IMR-90 (cell line): Measurements from ENCODE around the gene CYB5RL. TPM values are rescaled to one million over a fixed set of nuclear protein-coding genes. Genes with fewer than 3 reads are reported as not detected.
"Not testable (repeated sequence)": the region's sequence is repeated elsewhere in the genome, so short reads cannot be mapped to it uniquely, and the experiment has no call there.

Experiments used
- ATAC-seq: fragments of 200-7000 bp; cut with Tn5 transposase; 2 replicates; pipeline ENCODE4 v1.9.1; 2020; ENCODE audit warnings: low read depth, mild to moderate bottlenecking, moderate library complexity
- BruUV-seq: library from RNA; stranded (reverse); fragments of 400-500 nt; replicated peaks from 2 replicates; lab custom pipeline; 2021; lab: Mats Ljungman, UMichigan
- CTCF ChIA-PET: fragments of 300-600 bp; formaldehyde crosslinking; extraction: SDS; loops from one replicate; lab custom pipeline; 2021; ENCODE audit warnings: antibody characterized with exemption; lab: Yijun Ruan, JAX
- POLR2A ChIA-PET: fragments of 300-600 bp; sonication (Branson Sonifier 250); formaldehyde crosslinking; loops from one replicate; lab custom pipeline; 2022; ENCODE audit warnings: antibody characterized with exemption; ENCODE audit not compliant: unreplicated experiment; lab: Charles Lee
- DNase-seq: peaks from one replicate; pipeline ENCODE4 v3.0.0; 2013
- H2AFZ ChIP-seq: replicated peaks from 2 replicates; pipeline ENCODE3; 2013; ENCODE audit warnings: low read length, mild to moderate bottlenecking; ENCODE audit not compliant: poor library complexity
- H2AK5ac ChIP-seq: 2 replicates; pipeline ENCODE4 v1.6.1; 2013; ENCODE audit warnings: low read depth, low read length, inconsistent platforms
- H2AK9ac ChIP-seq: replicated peaks from 2 replicates; pipeline ENCODE3; 2013; ENCODE audit warnings: mild to moderate bottlenecking, low read depth, low read length, moderate library complexity; ENCODE audit not compliant: poor library complexity
- H2BK120ac ChIP-seq: 2 replicates; pipeline ENCODE4 v1.6.1; 2013; ENCODE audit warnings: low read depth, low read length, inconsistent platforms
- H2BK15ac ChIP-seq: 3 replicates; pipeline ENCODE4 v1.6.1; 2013; ENCODE audit warnings: low read depth, low read length, inconsistent platforms
- H2BK20ac ChIP-seq: 2 replicates; pipeline ENCODE4 v1.6.1; 2013; ENCODE audit warnings: low read depth, mild to moderate bottlenecking, inconsistent platforms, low read length, moderate library complexity
- H2BK5ac ChIP-seq: 2 replicates; pipeline ENCODE4 v1.6.1; 2013; ENCODE audit warnings: mild to moderate bottlenecking, low read depth, low read length, inconsistent platforms; ENCODE audit not compliant: poor library complexity, severe bottlenecking
- H3K14ac ChIP-seq: replicated peaks from 2 replicates; pipeline ENCODE4 v1.6.1; 2013; ENCODE audit warnings: low read depth, low read length, inconsistent platforms
- H3K18ac ChIP-seq: 2 replicates; pipeline ENCODE4 v1.6.1; 2013; ENCODE audit warnings: low read depth, low read length, control low read depth
- H3K23ac ChIP-seq: 2 replicates; pipeline ENCODE4 v1.6.1; 2013; ENCODE audit warnings: low read depth, low read length, inconsistent platforms
- H3K27ac ChIP-seq: 2 replicates; pipeline ENCODE4 v1.5.1; 2013; ENCODE audit warnings: mild to moderate bottlenecking, control low read depth, low read length; ENCODE audit not compliant: insufficient read depth
- H3K27me3 ChIP-seq: 2 replicates; pipeline ENCODE4 v1.6.1; 2013; ENCODE audit warnings: low read length; ENCODE audit not compliant: control insufficient read depth, insufficient read depth
- H3K36me3 ChIP-seq: 2 replicates; pipeline ENCODE4 v1.6.1; 2013; ENCODE audit warnings: low read length, mixed read lengths; ENCODE audit not compliant: control insufficient read depth, insufficient read depth
- H3K4ac ChIP-seq: 2 replicates; pipeline ENCODE4 v1.6.1; 2013; ENCODE audit warnings: low read depth, low read length, inconsistent platforms
- H3K4me1 ChIP-seq: 2 replicates; pipeline ENCODE4 v1.6.1; 2013; ENCODE audit warnings: low read length, mixed read lengths; ENCODE audit not compliant: control insufficient read depth, insufficient read depth
- H3K4me2 ChIP-seq: 2 replicates; pipeline ENCODE4 v1.6.1; 2013; ENCODE audit warnings: low read depth, mild to moderate bottlenecking, control low read depth, low read length, moderate library complexity
- H3K4me3 ChIP-seq: 2 replicates; pipeline ENCODE4 v1.5.1; 2013; ENCODE audit warnings: low read depth, mild to moderate bottlenecking, control low read depth, low read length, moderate library complexity; ENCODE audit not compliant: insufficient read depth
- H3K56ac ChIP-seq: 2 replicates; pipeline ENCODE4 v1.6.1; 2013; ENCODE audit warnings: low read length, inconsistent platforms; ENCODE audit not compliant: insufficient read depth; ENCODE audit errors: extremely low read depth
- H3K79me1 ChIP-seq, 2 experiments: 2 replicates each; pipeline ENCODE4 v1.6.1; 2013; ENCODE audit warnings: low read length in 2 of 2, inconsistent platforms in 1 of 2, low read depth in 1 of 2
- H3K9ac ChIP-seq: 2 replicates; pipeline ENCODE4 v1.6.1; 2013; ENCODE audit warnings: low read depth, low read length, control low read depth
- H3K9me1 ChIP-seq: 2 replicates; pipeline ENCODE4 v1.6.1; 2013; ENCODE audit warnings: low read length, inconsistent platforms; ENCODE audit not compliant: insufficient read depth
- H3K9me3 ChIP-seq: 2 replicates; pipeline ENCODE4 v1.6.1; 2013; ENCODE audit warnings: low read length; ENCODE audit not compliant: control insufficient read depth, insufficient read depth
- H4K20me1 ChIP-seq: 2 replicates; pipeline ENCODE4 v1.6.1; 2013; ENCODE audit warnings: low read length, inconsistent platforms; ENCODE audit not compliant: insufficient read depth
- H4K5ac ChIP-seq: 2 replicates; pipeline ENCODE4 v1.6.1; 2013; ENCODE audit warnings: mild to moderate bottlenecking, low read depth, low read length, control low read depth
- H4K8ac ChIP-seq, 2 experiments: 2 replicates each; pipeline ENCODE4 v1.6.1; 2013; ENCODE audit warnings: low read depth in 2 of 2, low read length in 2 of 2, control low read depth in 1 of 2, inconsistent platforms in 1 of 2
- H4K91ac ChIP-seq: 2 replicates; pipeline ENCODE4 v1.6.1; 2013; ENCODE audit warnings: low read depth, low read length, inconsistent platforms; ENCODE audit not compliant: insufficient read depth
- WGBS, 2 experiments: methylation state at CpG; one replicate each; pipeline versions ENCODE4 v1.1.5 to v1.1.7; 2013; ENCODE audit warnings: missing lambda C conversion rate in 2 of 2; ENCODE audit not compliant: insufficient read length in 1 of 2; ENCODE audit errors: extremely low coverage in 2 of 2; 5-methylcytosine and 5-hydroxymethylcytosine counted together
- dilution Hi-C: fragments of 300-500 bp; cut with HindIII; formaldehyde crosslinking; loops from one replicate; pipeline ENCODE4 v1.14.3; 2018; ENCODE audit warnings: low sequenced_read_pairs; ENCODE audit not compliant: unreplicated experiment
- in situ Hi-C: fragments of 300-500 bp; cut with MboI; formaldehyde crosslinking; loops from 3 replicates; pipeline ENCODE4 v1.14.3; 2019; ENCODE audit warnings: low sequenced_read_pairs, inconsistent platforms, mixed read lengths
- intact Hi-C: fragments of 100-400 bp; cut with micrococcal nuclease; formaldehyde crosslinking; loops from 2 replicates; pipeline ENCODE4 v1.10.0; 2022
- polyA plus RNA-seq, 3 experiments: library from polyadenylated mRNA; depleted of rRNA; stranded (reverse); fragments of >200 nt; gene quantifications; 2 replicates each; pipeline ENCODE4 v1.2.3, GENCODE V29; 2012; ENCODE audit warnings: low replicate concordance in 1 of 3
- total RNA-seq: library from RNA; depleted of rRNA; stranded (reverse); fragments of >200 nt; gene quantifications from 2 replicates; pipeline ENCODE4 v1.2.3, GENCODE V29; 2012

CYB5RL gene
- total and polyA plus RNA-seq, 2 of the 4 experiments (the other 2 are of a cell fraction): 3.8 to 4.3 TPM

DNA sequence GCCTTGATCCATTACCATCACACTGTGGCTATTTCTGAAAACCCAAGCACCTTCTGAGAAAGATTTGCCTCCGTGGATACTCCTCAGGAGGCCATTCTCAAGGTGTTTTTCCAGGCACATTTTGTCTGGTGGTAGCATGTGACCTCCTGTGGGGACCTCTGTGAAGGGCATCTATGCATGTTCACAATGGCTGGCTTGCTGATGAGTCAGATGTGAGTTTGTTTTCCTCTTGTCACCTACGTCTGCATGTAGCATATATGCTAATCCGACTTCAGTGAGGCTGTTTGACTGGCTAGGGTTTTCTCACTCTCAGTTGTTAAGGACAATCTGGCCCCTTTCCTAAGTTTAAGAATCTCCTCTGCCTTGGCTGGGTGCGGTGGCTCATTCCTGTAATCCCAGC, 8.1 kb upstream of the CYB5RL start:
- H3K4ac ChIP-seq, H3K14ac ChIP-seq, H3K4me3 ChIP-seq, H4K91ac ChIP-seq, H2BK15ac ChIP-seq, H2AFZ ChIP-seq, H2BK120ac ChIP-seq, H3K4me2 ChIP-seq, H3K4me1 ChIP-seq, H4K8ac ChIP-seq, H4K5ac ChIP-seq, H3K56ac ChIP-seq, H2AK9ac ChIP-seq, intact Hi-C loops, H3K9me3 ChIP-seq, CTCF ChIA-PET, H3K18ac ChIP-seq, BruUV-seq, H3K27me3 ChIP-seq, H2BK20ac ChIP-seq, H2BK5ac ChIP-seq, H3K9ac ChIP-seq, H2AK5ac ChIP-seq, H4K20me1 ChIP-seq, H3K23ac ChIP-seq, ATAC-seq, H3K27ac ChIP-seq, POLR2A ChIA-PET, DNase-seq, dilution Hi-C loops: not testable (repeated sequence)
- Histone ChIP-seq H3K9me1 (peaks cover 10% of the 10 kb centered on the region; the same call in 1 of the 2 replicates), H3K79me1 (peaks cover 24 to 27% of the 10 kb centered on the region in 2 experiments), H3K36me3 (peaks cover 49% of the 10 kb centered on the region)
- in situ Hi-C loops: loop anchor here (25.0 kb wide), 1 partner anchor 346 kb away; no protein-coding TSS in a partner anchor
- WGBS, 2 experiments: 71% methylated on average over 1 of the region's 4 CpGs; no CpG with 5 or more reads in 1 of the 2 experiments
